CD4-positive, alpha-beta T cell treated with Interleukin-12 subunit alpha and Interleukin-12 subunit beta, for 1 hour (primary cell): ENCODE results near the gene RAB1A.

Source experiments
- DNase-seq: peaks from one replicate; pipeline ENCODE4 v3.0.0-alpha.2; 2020

The RAB1A gene

DNA sequence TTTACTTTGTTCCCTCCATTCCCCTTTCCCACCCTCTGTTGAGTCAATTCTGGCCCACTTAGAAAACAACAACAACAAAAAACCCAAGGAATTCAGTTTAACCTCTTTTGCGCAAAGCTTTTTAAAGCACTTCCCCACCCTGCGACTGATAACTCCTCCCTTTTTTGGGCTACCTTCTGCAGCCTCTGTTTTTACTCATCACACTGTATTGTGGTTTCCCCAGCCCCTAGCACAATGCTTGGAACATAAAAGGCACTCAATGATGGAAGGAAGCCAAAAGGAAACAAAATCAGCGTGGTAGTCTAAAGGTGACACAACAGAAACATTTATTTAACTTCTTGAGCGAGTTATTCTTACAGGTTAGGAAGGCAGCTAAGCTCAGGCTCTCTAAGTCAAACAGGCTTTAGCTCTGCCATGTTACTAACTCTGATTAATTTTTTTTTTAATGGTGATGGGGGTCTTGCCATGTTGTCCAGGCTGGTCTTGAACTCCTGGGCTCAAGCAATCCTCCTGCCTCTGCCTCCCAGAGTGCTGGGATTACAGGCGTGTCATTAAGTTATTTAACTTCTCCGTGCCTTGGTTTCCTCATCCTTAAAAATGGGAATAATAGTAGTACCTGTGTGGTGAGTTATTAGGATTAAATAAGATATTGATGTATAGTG lies 72.4 kb downstream of the RAB1A start:
- peak; percentile 80 for DNase-seq

DNA sequence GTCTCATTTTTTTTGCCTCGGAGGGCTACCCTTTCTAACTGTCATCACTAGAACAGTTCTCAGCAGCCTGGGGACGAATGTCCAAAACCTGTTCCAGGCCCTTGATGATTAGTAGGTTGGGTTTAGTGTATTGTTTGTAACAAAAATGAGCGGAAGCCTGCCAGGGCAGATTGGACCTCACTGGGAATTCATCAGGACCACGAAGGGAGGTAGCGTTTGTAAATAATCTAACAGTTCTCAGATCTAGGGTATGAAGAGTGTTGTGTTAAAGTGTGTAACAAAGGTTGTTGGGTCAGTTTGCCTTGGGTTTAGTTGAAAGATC lies 72.9 kb downstream of the RAB1A start:
- DNase-seq: no peak

- DNase-seq: peak; percentile 96
These were observed 73.5 kb downstream of the RAB1A start, which contains the start of gene CEP68 for GRCh38 chr2:65056215-65057053. Gene CEP68, plus strand, starts transcription at chr2:65056416. Its CDS starts 13,029 bp downstream, at chr2:65069445.

DNA sequence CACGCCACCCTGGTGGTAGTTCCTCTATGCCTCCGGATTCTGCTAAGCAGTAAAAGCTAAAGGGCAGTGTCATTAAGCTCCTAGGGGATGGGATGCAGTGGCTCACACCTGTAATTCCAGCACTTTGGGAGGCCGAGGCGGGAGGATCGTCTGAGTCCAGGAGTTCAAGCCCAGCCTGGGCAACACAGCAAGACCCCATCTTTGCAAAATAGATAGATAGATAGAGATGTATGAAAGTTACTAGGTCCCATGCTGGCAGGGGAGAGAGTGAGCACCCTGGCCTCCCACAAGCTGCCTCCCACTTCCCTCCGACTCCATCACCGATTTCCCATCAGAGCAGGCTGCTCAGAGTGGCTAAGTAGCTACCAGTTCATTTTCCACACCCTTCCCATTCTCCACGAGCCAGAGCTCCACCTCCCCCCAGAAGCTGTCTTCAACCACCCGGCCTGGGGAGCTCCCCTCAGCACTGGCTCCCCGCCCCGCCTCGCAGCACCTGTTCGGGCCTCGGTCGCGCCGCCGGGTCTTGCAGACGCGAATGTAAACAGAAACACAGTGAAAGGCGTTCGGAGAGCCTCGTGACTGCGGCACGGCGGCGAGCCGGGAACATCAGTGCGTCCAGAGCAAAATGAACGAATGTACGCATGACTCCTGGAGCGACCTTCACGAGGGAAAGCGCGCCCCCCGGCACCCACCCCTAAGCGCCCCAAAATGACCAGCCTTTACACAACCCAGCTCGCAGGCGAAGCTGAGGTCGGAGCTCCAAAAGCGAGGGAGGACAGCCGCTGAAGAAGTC lies 74.3 kb downstream of the RAB1A start:
- no peak for DNase-seq

- no peak for DNase-seq
These were observed 75.0 kb downstream of the RAB1A start for GRCh38 chr2:65054749-65055421.

- peak; percentile 54 for DNase-seq
These were observed 76.7 kb downstream of the RAB1A start for GRCh38 chr2:65053199-65053598.

- no peak for DNase-seq
These were observed 79.0 kb downstream of the RAB1A start for GRCh38 chr2:65050931-65051330.

DNA sequence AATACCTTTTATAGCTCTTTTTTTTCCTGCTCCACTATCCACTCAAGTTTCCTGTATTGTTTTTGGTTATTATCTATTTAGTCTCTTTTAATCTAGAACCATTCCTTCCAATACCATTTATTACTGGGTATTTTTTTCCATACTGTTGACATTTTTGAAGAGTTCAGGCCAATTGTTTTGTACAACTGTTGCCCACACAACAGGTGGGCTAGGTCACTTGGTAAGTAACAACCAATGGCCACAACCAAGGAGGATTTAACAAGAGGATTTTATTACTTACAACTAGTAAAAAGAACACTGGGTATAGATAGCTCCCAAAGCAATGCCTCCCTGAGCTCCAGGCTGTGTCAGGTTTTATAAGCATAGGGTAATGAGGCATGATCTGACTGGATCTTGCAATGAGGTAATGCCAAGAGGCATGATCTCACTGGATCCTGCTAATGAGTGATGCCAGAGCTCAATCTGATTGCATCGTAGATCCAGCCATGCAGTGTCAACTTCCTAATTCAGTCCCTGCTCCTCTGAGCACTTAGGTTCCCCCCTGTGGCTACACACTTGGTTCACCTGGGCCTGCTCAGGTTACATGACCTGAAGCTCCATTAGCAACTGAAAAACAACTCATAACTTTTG lies 80.8 kb downstream of the RAB1A start:
- DNase-seq: no peak

GRCh38 chr2:65046633-65047407 lies 83.1 kb downstream of the RAB1A start:
- no peak for DNase-seq

DNA sequence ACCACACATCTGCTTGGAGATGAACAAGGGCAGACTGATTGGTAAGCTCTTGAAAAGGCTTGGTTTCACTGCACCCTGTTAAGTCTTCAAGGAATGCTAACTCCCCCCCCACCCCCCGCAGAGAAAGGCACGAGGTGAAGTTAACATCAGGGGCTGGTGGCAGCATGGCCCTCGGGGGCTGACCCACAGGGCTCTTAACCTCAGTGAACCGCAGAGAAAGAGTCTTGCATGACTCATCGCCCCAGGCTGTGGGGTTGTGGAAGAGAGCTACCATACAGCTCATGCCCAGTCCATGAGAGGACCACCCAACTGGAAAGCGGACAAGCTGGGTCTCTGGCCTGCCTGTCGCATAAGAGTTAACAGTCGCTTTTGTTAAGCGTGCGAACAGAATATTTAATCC lies 84.3 kb downstream of the RAB1A start:
- DNase-seq: no peak

DNA sequence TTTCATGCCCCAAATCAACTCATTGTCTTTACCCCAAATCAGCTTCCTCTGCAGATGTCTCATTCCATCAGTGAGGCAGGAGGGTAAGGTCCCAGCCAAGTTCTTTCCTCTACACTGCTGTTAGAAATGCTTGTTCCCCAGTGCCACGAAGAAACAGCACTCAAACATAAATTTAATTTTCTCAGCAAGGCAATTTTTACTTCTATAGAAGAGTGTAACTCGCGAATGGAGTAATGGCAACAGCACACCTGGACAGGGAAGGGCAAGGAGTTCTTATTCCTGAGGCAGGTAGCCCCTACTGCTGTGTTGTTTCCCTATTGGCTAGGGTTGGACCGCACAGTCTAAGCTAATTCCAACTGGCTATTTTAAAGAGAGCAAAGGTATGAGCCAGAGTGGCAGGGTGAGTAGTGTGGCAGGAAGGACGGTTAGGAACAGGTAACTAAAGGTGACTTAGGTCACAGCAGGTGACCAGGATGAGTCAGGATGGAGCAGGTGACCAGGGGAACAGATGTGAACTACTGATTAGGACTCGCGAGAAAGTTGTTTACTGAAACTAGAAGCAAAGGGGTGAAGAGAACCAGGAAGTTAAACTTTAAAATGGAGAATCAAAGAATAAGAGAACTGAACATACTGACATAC lies 85.7 kb downstream of the RAB1A start:
- no peak for DNase-seq

- DNase-seq: no peak
These were observed 86.9 kb downstream of the RAB1A start for GRCh38 chr2:65043001-65043400.

GRCh38 chr2:65040400-65041261 lies 89.3 kb downstream of the RAB1A start:
- DNase-seq: peak; percentile 81

DNA sequence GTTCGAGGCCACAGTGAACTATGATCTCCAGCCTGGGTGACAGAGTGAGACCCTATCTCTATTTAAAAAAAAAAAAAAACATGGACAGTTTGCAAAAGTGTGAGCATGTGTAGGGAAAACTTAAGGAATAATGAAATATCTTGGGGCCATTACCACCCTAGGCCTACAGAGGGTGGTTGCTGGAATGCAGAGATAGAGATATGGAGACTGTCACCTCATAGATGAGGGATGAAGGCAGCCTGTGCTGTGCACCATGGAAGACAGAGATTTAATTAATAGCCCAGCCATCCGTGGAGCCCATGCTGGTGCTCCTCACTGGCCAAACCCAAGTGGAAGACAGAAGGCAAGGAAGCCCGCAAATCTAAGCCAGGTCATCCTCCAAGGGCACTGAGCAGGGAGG lies 90.3 kb downstream of the RAB1A start:
- no peak for DNase-seq

GRCh38 chr2:65037178-65037577 lies 92.7 kb downstream of the RAB1A start:
- DNase-seq: no peak
